ENCODE results near the gene LYRM2.
"Not testable (repeated sequence)": the region's sequence is repeated elsewhere in the genome, so short reads cannot be mapped to it uniquely, and the experiment has no call there.

LYRM2 gene

DNA sequence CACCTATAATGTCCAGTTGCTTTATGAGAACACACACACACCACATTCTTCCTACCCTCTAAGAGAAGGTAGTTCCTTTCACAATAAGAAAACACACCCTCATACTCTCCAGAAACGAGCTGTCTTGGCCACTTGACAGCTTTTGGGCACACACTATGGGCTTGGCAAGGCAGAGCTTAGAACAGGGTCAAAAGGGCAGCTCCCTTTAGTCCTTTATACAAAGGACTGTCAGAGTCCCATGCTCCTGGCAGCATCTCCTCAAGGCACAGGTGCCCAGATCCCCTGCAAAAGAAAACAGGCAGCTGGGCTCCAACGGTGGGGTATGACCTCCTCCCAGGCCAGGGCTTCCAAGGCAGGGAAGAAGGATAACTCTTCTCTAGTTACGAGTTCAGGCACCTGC is 4.9 kb upstream of the LYRM2 start:
- H3K9me2 ChIP-seq (replicated peaks; ENCODE audit: insufficient read depth, low read length), result no peaks in the 10 kb centered on the region
- H3K4me1 ChIP-seq (ENCODE audit: low read length), result 0 out of 2 replicates have a peak, but pooled peaks cover 2% of the 10 kb centered on the region
- DNase-seq, result no peak
- H3K4me2 ChIP-seq (ENCODE audit: low read depth, low read length), result no peak overlapping the region
- no peak overlapping the region for H2AFZ ChIP-seq (ENCODE audit: low read length)
- no peaks in the 10 kb centered on the region; the same call in 1 of the 2 replicates for H3F3A ChIP-seq (ENCODE audit: insufficient read depth, low read length)
- H3K9ac ChIP-seq (ENCODE audit: low read length), result no peak overlapping the region
- H3K9me3 ChIP-seq (replicated peaks; ENCODE audit: insufficient read depth, low read length), result no peaks in the 10 kb centered on the region
- H3K4me3 ChIP-seq (ENCODE audit: low read length), result no peak overlapping the region
- peaks cover 8% of the 10 kb centered on the region; the same call in 1 of the 2 replicates for H3K36me3 ChIP-seq (replicated peaks; ENCODE audit: insufficient read depth, low read length)
- no peak for TF ChIP-seq EZH2 (optimal IDR thresholded peaks at IDR 0.05; ENCODE audit: low read depth, low read length)
- TF ChIP-seq, protein P1, sequence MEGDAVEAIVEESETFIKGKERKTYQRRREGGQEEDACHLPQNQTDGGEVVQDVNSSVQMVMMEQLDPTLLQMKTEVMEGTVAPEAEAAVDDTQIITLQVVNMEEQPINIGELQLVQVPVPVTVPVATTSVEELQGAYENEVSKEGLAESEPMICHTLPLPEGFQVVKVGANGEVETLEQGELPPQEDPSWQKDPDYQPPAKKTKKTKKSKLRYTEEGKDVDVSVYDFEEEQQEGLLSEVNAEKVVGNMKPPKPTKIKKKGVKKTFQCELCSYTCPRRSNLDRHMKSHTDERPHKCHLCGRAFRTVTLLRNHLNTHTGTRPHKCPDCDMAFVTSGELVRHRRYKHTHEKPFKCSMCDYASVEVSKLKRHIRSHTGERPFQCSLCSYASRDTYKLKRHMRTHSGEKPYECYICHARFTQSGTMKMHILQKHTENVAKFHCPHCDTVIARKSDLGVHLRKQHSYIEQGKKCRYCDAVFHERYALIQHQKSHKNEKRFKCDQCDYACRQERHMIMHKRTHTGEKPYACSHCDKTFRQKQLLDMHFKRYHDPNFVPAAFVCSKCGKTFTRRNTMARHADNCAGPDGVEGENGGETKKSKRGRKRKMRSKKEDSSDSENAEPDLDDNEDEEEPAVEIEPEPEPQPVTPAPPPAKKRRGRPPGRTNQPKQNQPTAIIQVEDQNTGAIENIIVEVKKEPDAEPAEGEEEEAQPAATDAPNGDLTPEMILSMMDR (IDR thresholded peaks at IDR 0.05; ENCODE audit: low read length), result no peak
- no peak for TF ChIP-seq EZH2phosphoT487 (IDR thresholded peaks at IDR 0.05; ENCODE audit: low read length)
- H3K27ac ChIP-seq (ENCODE audit: low read length), result no peak overlapping the region
- no peaks in the 10 kb centered on the region for H3K27me3 ChIP-seq (replicated peaks; ENCODE audit: insufficient read depth, low read length)
- H4K20me1 ChIP-seq (ENCODE audit: insufficient read depth, low read length), result no peaks in the 10 kb centered on the region
- peaks cover 10% of the 10 kb centered on the region; the same call in 1 of the 2 replicates for H3K79me2 ChIP-seq (ENCODE audit: low read length)

DNA sequence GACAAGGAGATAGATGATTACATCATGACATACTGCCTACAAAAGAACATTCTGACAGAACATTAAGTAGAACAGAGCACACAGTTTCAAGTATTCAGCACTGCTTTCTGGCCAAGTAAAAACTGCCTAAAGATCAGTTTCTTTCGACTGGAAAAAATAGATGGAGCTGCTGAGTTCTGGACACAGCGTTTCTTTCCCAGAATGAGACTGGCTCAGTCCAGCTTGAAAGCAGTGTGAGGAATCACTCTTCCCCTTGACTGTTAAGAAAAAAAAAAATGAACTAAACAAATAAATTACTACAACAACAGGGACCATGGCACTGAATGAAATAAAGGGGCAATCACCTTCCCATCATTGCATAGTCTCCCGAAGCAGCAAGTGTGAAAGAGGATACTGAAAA is 4.4 kb upstream of the LYRM2 start:
- H3K9me2 ChIP-seq (replicated peaks; ENCODE audit: insufficient read depth, low read length), result no peaks in the 10 kb centered on the region
- no peak overlapping the region for H3K27ac ChIP-seq (ENCODE audit: low read length)
- H3K4me1 ChIP-seq (ENCODE audit: low read length), result 0 out of 2 replicates have a peak, but pooled peaks cover 2% of the 10 kb centered on the region
- no peak overlapping the region for H3K4me3 ChIP-seq (ENCODE audit: low read length)
- no peak overlapping the region for H3K4me2 ChIP-seq (ENCODE audit: low read depth, low read length)
- H3K36me3 ChIP-seq (replicated peaks; ENCODE audit: insufficient read depth, low read length), result peaks cover 8% of the 10 kb centered on the region; the same call in 1 of the 2 replicates
- H3K27me3 ChIP-seq (replicated peaks; ENCODE audit: insufficient read depth, low read length), result no peaks in the 10 kb centered on the region
- DNase-seq, result no peak
- no peak overlapping the region for H3K9ac ChIP-seq (ENCODE audit: low read length)
- H2AFZ ChIP-seq (ENCODE audit: low read length), result no peak overlapping the region
- peaks cover 3% of the 10 kb centered on the region; the same call in 1 of the 2 replicates for H3F3A ChIP-seq (ENCODE audit: insufficient read depth, low read length)
- no peak for TF ChIP-seq EZH2 (optimal IDR thresholded peaks at IDR 0.05; ENCODE audit: low read depth, low read length)
- no peak for TF ChIP-seq EZH2phosphoT487 (IDR thresholded peaks at IDR 0.05; ENCODE audit: low read length)
- TF ChIP-seq, protein P1 (IDR thresholded peaks at IDR 0.05; ENCODE audit: low read length), result no peak
- peaks cover 10% of the 10 kb centered on the region; the same call in 1 of the 2 replicates for H3K79me2 ChIP-seq (ENCODE audit: low read length)
- no peaks in the 10 kb centered on the region for H4K20me1 ChIP-seq (ENCODE audit: insufficient read depth, low read length)
- H3K9me3 ChIP-seq (replicated peaks; ENCODE audit: insufficient read depth, low read length), result no peaks in the 10 kb centered on the region

DNA sequence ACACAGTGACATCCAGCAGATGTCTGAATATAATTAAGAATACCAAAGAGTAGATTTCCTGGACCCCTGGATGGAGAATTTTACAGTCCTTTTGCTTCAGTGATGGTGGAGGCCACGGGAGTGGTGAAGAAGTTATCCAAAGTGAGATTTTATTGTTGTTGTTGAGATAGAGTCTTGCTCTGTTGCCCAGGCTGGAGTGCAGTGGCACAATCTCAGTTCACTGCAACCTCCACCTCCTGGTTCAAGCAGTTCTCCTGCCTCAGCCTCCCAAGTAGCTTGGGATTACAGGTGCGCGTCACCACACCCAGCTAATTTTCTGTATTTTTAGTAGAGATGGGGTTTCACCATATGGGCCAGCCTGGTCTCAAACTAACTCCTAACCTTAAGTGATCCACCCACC is 3.0 kb upstream of the LYRM2 start:
- H2AFZ ChIP-seq (ENCODE audit: low read length); H3K27me3 ChIP-seq (replicated peaks; ENCODE audit: insufficient read depth, low read length); H3K4me2 ChIP-seq (ENCODE audit: low read depth, low read length); H3F3A ChIP-seq (ENCODE audit: insufficient read depth, low read length); DNase-seq; H3K36me3 ChIP-seq (replicated peaks; ENCODE audit: insufficient read depth, low read length); H3K4me3 ChIP-seq (ENCODE audit: low read length); H3K27ac ChIP-seq (ENCODE audit: low read length); H4K20me1 ChIP-seq (ENCODE audit: insufficient read depth, low read length); H3K9ac ChIP-seq (ENCODE audit: low read length); H3K4me1 ChIP-seq (ENCODE audit: low read length); H3K9me3 ChIP-seq (replicated peaks; ENCODE audit: insufficient read depth, low read length); H3K9me2 ChIP-seq (replicated peaks; ENCODE audit: insufficient read depth, low read length): not testable (repeated sequence)
- peaks cover 14% of the 10 kb centered on the region; the same call in 1 of the 2 replicates for H3K79me2 ChIP-seq (ENCODE audit: low read length)

DNA sequence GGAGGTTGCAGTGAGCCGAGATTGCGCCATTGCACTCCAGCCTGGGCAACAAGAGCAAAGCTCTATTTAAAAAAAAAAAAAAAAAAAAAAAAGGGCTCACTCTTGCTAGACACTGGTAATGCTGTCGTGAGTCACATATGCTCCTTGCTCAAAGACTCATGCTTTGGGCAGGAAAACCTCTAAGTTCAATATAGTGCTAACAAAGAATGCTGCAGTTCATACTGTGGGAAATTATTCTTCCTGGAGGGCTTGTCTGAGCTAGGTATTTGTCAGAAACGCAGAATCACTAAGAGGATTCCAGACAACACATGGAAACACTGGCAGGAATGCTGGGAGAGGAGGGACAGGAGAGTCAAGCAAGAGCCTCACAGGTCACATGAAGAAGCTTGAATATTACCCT is 2.3 kb upstream of the LYRM2 start:
- Histone ChIP-seq H3F3A (ENCODE audit: insufficient read depth, low read length) (peaks cover 7% of the 10 kb centered on the region), H3K27me3 (replicated peaks; ENCODE audit: insufficient read depth, low read length) (no peaks in the 10 kb centered on the region), H3K4me3 (ENCODE audit: low read length) (no peak overlapping the region), H3K27ac (ENCODE audit: low read length) (no peak overlapping the region), H3K4me2 (ENCODE audit: low read depth, low read length) (no peak overlapping the region), H3K4me1 (ENCODE audit: low read length) (0 out of 2 replicates have a peak, but pooled peaks cover 2% of the 10 kb centered on the region), H3K9me2 (replicated peaks; ENCODE audit: insufficient read depth, low read length) (no peaks in the 10 kb centered on the region), H3K79me2 (ENCODE audit: low read length) (peaks cover 14% of the 10 kb centered on the region; the same call in 1 of the 2 replicates), H3K36me3 (replicated peaks; ENCODE audit: insufficient read depth, low read length) (peaks cover 8% of the 10 kb centered on the region; the same call in 1 of the 2 replicates), H2AFZ (ENCODE audit: low read length) (no peak overlapping the region), H3K9ac (ENCODE audit: low read length) (no peak overlapping the region), H3K9me3 (replicated peaks; ENCODE audit: insufficient read depth, low read length) (no peaks in the 10 kb centered on the region), H4K20me1 (ENCODE audit: insufficient read depth, low read length) (no peaks in the 10 kb centered on the region)
- TF ChIP-seq, protein P1 (IDR thresholded peaks at IDR 0.05; ENCODE audit: low read length), result no peak
- TF ChIP-seq EZH2 (optimal IDR thresholded peaks at IDR 0.05; ENCODE audit: low read depth, low read length), result no peak
- no peak for TF ChIP-seq EZH2phosphoT487 (IDR thresholded peaks at IDR 0.05; ENCODE audit: low read length)
- no peak for DNase-seq

All from MM.1S (cell line).